ENCODE results near the gene YEATS2.
A peak's percentile ranks its signal among the peaks of the same experiment; 100 is the strongest.
"Not testable (repeated sequence)": the region's sequence is repeated elsewhere in the genome, so short reads cannot be mapped to it uniquely, and the experiment has no call there.

YEATS2 gene

GRCh38 chr3:183718012-183718411 is 20.4 kb downstream of the YEATS2 start:
- H3K4me3 ChIP-seq (ENCODE audit: low read depth, low read length): no peak overlapping the region
- no peaks in the 10 kb centered on the region for H3K4me1 ChIP-seq (ENCODE audit: control insufficient read depth, insufficient read depth, low read length)
- H3K27ac ChIP-seq (ENCODE audit: low read depth, low read length): no peak overlapping the region
- no peak overlapping the region for H3K9ac ChIP-seq (ENCODE audit: low read length)
- H3K36me3 ChIP-seq (ENCODE audit: control insufficient read depth, insufficient read depth, low read length): peaks cover 76% of the 10 kb centered on the region
- no peaks in the 10 kb centered on the region for H3K9me3 ChIP-seq (ENCODE audit: control insufficient read depth, insufficient read depth, low read depth, low read length)
- H3K27me3 ChIP-seq (ENCODE audit: control insufficient read depth, insufficient read depth, low read length): no peaks in the 10 kb centered on the region

- no peaks in the 10 kb centered on the region for H3K4me1 ChIP-seq (ENCODE audit: control insufficient read depth, insufficient read depth, low read length)
- no peaks in the 10 kb centered on the region for H3K9me3 ChIP-seq (ENCODE audit: control insufficient read depth, insufficient read depth, low read depth, low read length)
- no peak overlapping the region for H3K4me3 ChIP-seq (ENCODE audit: low read depth, low read length)
- no peak overlapping the region for H3K27ac ChIP-seq (ENCODE audit: low read depth, low read length)
- H3K9ac ChIP-seq (ENCODE audit: low read length): no peak overlapping the region
- H3K36me3 ChIP-seq (ENCODE audit: control insufficient read depth, insufficient read depth, low read length): peaks cover 93% of the 10 kb centered on the region
- no peaks in the 10 kb centered on the region for H3K27me3 ChIP-seq (ENCODE audit: control insufficient read depth, insufficient read depth, low read length)
Observed at GRCh38 chr3:183725387-183725786, 27.8 kb downstream of the YEATS2 start.

GRCh38 chr3:183728204-183728603 is 30.6 kb downstream of the YEATS2 start:
- no peak overlapping the region for H3K9ac ChIP-seq (ENCODE audit: low read length)
- no peak overlapping the region for H3K27ac ChIP-seq (ENCODE audit: low read depth, low read length)
- no peaks in the 10 kb centered on the region for H3K4me1 ChIP-seq (ENCODE audit: control insufficient read depth, insufficient read depth, low read length)
- no peaks in the 10 kb centered on the region for H3K27me3 ChIP-seq (ENCODE audit: control insufficient read depth, insufficient read depth, low read length)
- H3K36me3 ChIP-seq (ENCODE audit: control insufficient read depth, insufficient read depth, low read length): peaks cover 92% of the 10 kb centered on the region
- no peaks in the 10 kb centered on the region for H3K9me3 ChIP-seq (ENCODE audit: control insufficient read depth, insufficient read depth, low read depth, low read length)
- no peak overlapping the region for H3K4me3 ChIP-seq (ENCODE audit: low read depth, low read length)

GRCh38 chr3:183730361-183730760 is 32.8 kb downstream of the YEATS2 start:
- Histone ChIP-seq H3K9ac (ENCODE audit: low read length) (no peak overlapping the region), H3K9me3 (ENCODE audit: control insufficient read depth, insufficient read depth, low read depth, low read length) (no peaks in the 10 kb centered on the region), H3K27me3 (ENCODE audit: control insufficient read depth, insufficient read depth, low read length) (no peaks in the 10 kb centered on the region), H3K4me1 (ENCODE audit: control insufficient read depth, insufficient read depth, low read length) (no peaks in the 10 kb centered on the region), H3K27ac (ENCODE audit: low read depth, low read length) (no peak overlapping the region), H3K4me3 (ENCODE audit: low read depth, low read length) (no peak overlapping the region), H3K36me3 (ENCODE audit: control insufficient read depth, insufficient read depth, low read length) (peaks cover 94% of the 10 kb centered on the region)

GRCh38 chr3:183731611-183732010 is 34.0 kb downstream of the YEATS2 start:
- Histone ChIP-seq H3K9me3 (ENCODE audit: control insufficient read depth, insufficient read depth, low read depth, low read length) (no peaks in the 10 kb centered on the region), H3K36me3 (ENCODE audit: control insufficient read depth, insufficient read depth, low read length) (peaks cover 94% of the 10 kb centered on the region), H3K27me3 (ENCODE audit: control insufficient read depth, insufficient read depth, low read length) (no peaks in the 10 kb centered on the region), H3K9ac (ENCODE audit: low read length) (no peak overlapping the region), H3K4me1 (ENCODE audit: control insufficient read depth, insufficient read depth, low read length) (no peaks in the 10 kb centered on the region), H3K4me3 (ENCODE audit: low read depth, low read length) (no peak overlapping the region), H3K27ac (ENCODE audit: low read depth, low read length) (no peak overlapping the region)

GRCh38 chr3:183733553-183733952 is 36.0 kb downstream of the YEATS2 start:
- H3K9me3 ChIP-seq (ENCODE audit: control insufficient read depth, insufficient read depth, low read depth, low read length): no peaks in the 10 kb centered on the region; the same call in 1 of the 2 replicates
- H3K36me3 ChIP-seq (ENCODE audit: control insufficient read depth, insufficient read depth, low read length): peaks cover 91% of the 10 kb centered on the region
- H3K4me3 ChIP-seq (ENCODE audit: low read depth, low read length): no peak overlapping the region
- no peaks in the 10 kb centered on the region for H3K27me3 ChIP-seq (ENCODE audit: control insufficient read depth, insufficient read depth, low read length)
- no peak overlapping the region for H3K9ac ChIP-seq (ENCODE audit: low read length)
- no peaks in the 10 kb centered on the region for H3K4me1 ChIP-seq (ENCODE audit: control insufficient read depth, insufficient read depth, low read length)
- H3K27ac ChIP-seq (ENCODE audit: low read depth, low read length): no peak overlapping the region

GRCh38 chr3:183734750-183735494 is 37.3 kb downstream of the YEATS2 start:
- Histone ChIP-seq H3K9me3 (ENCODE audit: control insufficient read depth, insufficient read depth, low read depth, low read length) (no peaks in the 10 kb centered on the region; the same call in 1 of the 2 replicates), H3K36me3 (ENCODE audit: control insufficient read depth, insufficient read depth, low read length) (peaks cover 80% of the 10 kb centered on the region), H3K9ac (ENCODE audit: low read length) (no peak overlapping the region), H3K4me1 (ENCODE audit: control insufficient read depth, insufficient read depth, low read length) (no peaks in the 10 kb centered on the region), H3K27ac (ENCODE audit: low read depth, low read length) (no peak overlapping the region), H3K4me3 (ENCODE audit: low read depth, low read length) (no peak overlapping the region), H3K27me3 (ENCODE audit: control insufficient read depth, insufficient read depth, low read length) (no peaks in the 10 kb centered on the region)

GRCh38 chr3:183737116-183737515 is 39.5 kb downstream of the YEATS2 start:
- H3K4me3 ChIP-seq (ENCODE audit: low read depth, low read length): no peak overlapping the region
- no peak overlapping the region for H3K9ac ChIP-seq (ENCODE audit: low read length)
- no peak overlapping the region for H3K27ac ChIP-seq (ENCODE audit: low read depth, low read length)
- H3K4me1 ChIP-seq (ENCODE audit: control insufficient read depth, insufficient read depth, low read length): no peaks in the 10 kb centered on the region
- peaks cover 7% of the 10 kb centered on the region for H3K9me3 ChIP-seq (ENCODE audit: control insufficient read depth, insufficient read depth, low read depth, low read length)
- no peaks in the 10 kb centered on the region for H3K27me3 ChIP-seq (ENCODE audit: control insufficient read depth, insufficient read depth, low read length)
- H3K36me3 ChIP-seq (ENCODE audit: control insufficient read depth, insufficient read depth, low read length): peaks cover 70% of the 10 kb centered on the region

GRCh38 chr3:183740154-183740553 is 42.6 kb downstream of the YEATS2 start:
- not testable (repeated sequence) for H3K4me1 ChIP-seq (ENCODE audit: control insufficient read depth, insufficient read depth, low read length); H3K27me3 ChIP-seq (ENCODE audit: control insufficient read depth, insufficient read depth, low read length); H3K4me3 ChIP-seq (ENCODE audit: low read depth, low read length); H3K9me3 ChIP-seq (ENCODE audit: control insufficient read depth, insufficient read depth, low read depth, low read length); H3K27ac ChIP-seq (ENCODE audit: low read depth, low read length); H3K9ac ChIP-seq (ENCODE audit: low read length)
- peaks cover 62% of the 10 kb centered on the region for H3K36me3 ChIP-seq (ENCODE audit: control insufficient read depth, insufficient read depth, low read length)

GRCh38 chr3:183743231-183743630 is 45.6 kb downstream of the YEATS2 start:
- H3K27me3 ChIP-seq (ENCODE audit: control insufficient read depth, insufficient read depth, low read length): no peaks in the 10 kb centered on the region
- peaks cover 12% of the 10 kb centered on the region for H3K4me1 ChIP-seq (ENCODE audit: control insufficient read depth, insufficient read depth, low read length)
- H3K9me3 ChIP-seq (ENCODE audit: control insufficient read depth, insufficient read depth, low read depth, low read length): peaks cover 7% of the 10 kb centered on the region; the same call in 1 of the 2 replicates
- no peak overlapping the region for H3K4me3 ChIP-seq (ENCODE audit: low read depth, low read length)
- no peak overlapping the region for H3K9ac ChIP-seq (ENCODE audit: low read length)
- no peak overlapping the region for H3K27ac ChIP-seq (ENCODE audit: low read depth, low read length)
- H3K36me3 ChIP-seq (ENCODE audit: control insufficient read depth, insufficient read depth, low read length): peaks cover 53% of the 10 kb centered on the region

- Histone ChIP-seq H3K27ac (ENCODE audit: low read depth, low read length) (peak overlapping the region; percentile 10), H3K9me3 (ENCODE audit: control insufficient read depth, insufficient read depth, low read depth, low read length) (peaks cover 5% of the 10 kb centered on the region; the same call in 1 of the 2 replicates), H3K9ac (ENCODE audit: low read length) (no peak overlapping the region), H3K4me3 (ENCODE audit: low read depth, low read length) (no peak overlapping the region), H3K4me1 (ENCODE audit: control insufficient read depth, insufficient read depth, low read length) (peaks cover 12% of the 10 kb centered on the region), H3K27me3 (ENCODE audit: control insufficient read depth, insufficient read depth, low read length) (no peaks in the 10 kb centered on the region), H3K36me3 (ENCODE audit: control insufficient read depth, insufficient read depth, low read length) (peaks cover 67% of the 10 kb centered on the region)
Observed at GRCh38 chr3:183745300-183746098, 47.9 kb downstream of the YEATS2 start.

All from HUES6 (cell line).